ENCODE measurements around the gene CCDC6. TPM values are rescaled to one million over a fixed set of nuclear protein-coding genes. Genes with fewer than 3 reads are reported as not detected.

The CCDC6 gene
- total RNA-seq, 1 experiment from 2014 or later: 58.4 TPM

GRCh38 chr10:59857049-59857448, 49.3 kb downstream of the CCDC6 start:
- no peak overlapping the region for H2BK5ac ChIP-seq (ENCODE audit: insufficient read length, low read length)
- H2AK5ac ChIP-seq (ENCODE audit: insufficient read length, low read length): no peak overlapping the region
- Mint-ChIP-seq H3K4me1 (peaks cover 59 to 77% of the 10 kb centered on the region in 2 experiments), H3K27ac (0 out of 7 replicates have a peak overlapping the region, but pooled peaks of 1 of the 3 experiments have one; percentile 25), H3K4me3 (no peak overlapping the region), H3K27me3 (ENCODE audit: low read depth) (no peaks in the 10 kb centered on the region), H3K36me3 (ENCODE audit: insufficient read depth in 1 of 3, low read depth in 3 of 3) (peaks cover 12 to 33% (median 25%) of the 10 kb centered on the region in 3 experiments), H3K9me3 (peaks cover 4 to 17% of the 10 kb centered on the region in 2 experiments; a peak in 4 of 5 replicates)
- H2BK20ac ChIP-seq (ENCODE audit: low read depth, low read length, poor library complexity, severe bottlenecking): no peak overlapping the region
- H3K4me2 ChIP-seq (ENCODE audit: insufficient read depth, insufficient read length, low read length): no peak overlapping the region
- H3K4ac ChIP-seq (ENCODE audit: low read depth, low read length): no peak overlapping the region
- no peak overlapping the region for H2AFZ ChIP-seq (ENCODE audit: low read length)
- H3K79me1 ChIP-seq (ENCODE audit: insufficient read depth, low read depth, low read length, poor library complexity, severe bottlenecking): peaks cover 2% of the 10 kb centered on the region
- no peak overlapping the region for H3K14ac ChIP-seq (ENCODE audit: insufficient read depth, low read length)
- H3K23me2 ChIP-seq (ENCODE audit: insufficient read length, low read depth, low read length, poor library complexity, severe bottlenecking): no peaks in the 10 kb centered on the region
- H3K18ac ChIP-seq (ENCODE audit: insufficient read length, low read depth, low read length): no peak overlapping the region
- no peak overlapping the region for H3T11ph ChIP-seq (ENCODE audit: low read length)
- no peak for DNase-seq
- H4K8ac ChIP-seq (replicated peaks; ENCODE audit: insufficient read length, low read depth, low read length): no peak overlapping the region
- no peaks in the 10 kb centered on the region for H3K9me3 ChIP-seq (ENCODE audit: control insufficient read depth, low read depth, low read length)
- no peak for TF ChIP-seq CTCF (conservative IDR thresholded peaks at IDR 0.05)
- peaks cover 3% of the 10 kb centered on the region; the same call in 1 of the 2 replicates for H3K4me1 ChIP-seq (ENCODE audit: insufficient read depth, low read length)
- no peaks in the 10 kb centered on the region for H3K27me3 ChIP-seq (ENCODE audit: insufficient read depth, low read length)
- no peak overlapping the region for H2BK15ac ChIP-seq (ENCODE audit: low read depth, low read length)
- no peaks in the 10 kb centered on the region for H4K20me1 ChIP-seq (ENCODE audit: control insufficient read depth, insufficient read depth, insufficient read length)
- H3K56ac ChIP-seq (ENCODE audit: insufficient read length, low read depth, low read length): no peak overlapping the region
- no peak overlapping the region for H2BK12ac ChIP-seq (ENCODE audit: insufficient read length, low read depth, low read length)
- H3K9ac ChIP-seq (ENCODE audit: extremely low read depth, insufficient read length, low read length): no peak overlapping the region
- WGBS (ENCODE audit: extremely low coverage, insufficient read length, low lambda C conversion rate): no CpG with 5 or more reads among the region's 3 CpGs
- peaks cover 26% of the 10 kb centered on the region; the same call in 1 of the 2 replicates for H3K79me2 ChIP-seq (ENCODE audit: insufficient read depth, low read length)
- H3K27ac ChIP-seq (ENCODE audit: insufficient read length, low read depth, low read length): no peak overlapping the region
- H2BK120ac ChIP-seq (ENCODE audit: low read depth, low read length, poor library complexity, severe bottlenecking): no peak overlapping the region
- H4K91ac ChIP-seq (ENCODE audit: insufficient read length, low read depth, low read length): no peak overlapping the region
- no peak overlapping the region for H3K23ac ChIP-seq (ENCODE audit: insufficient read length, low read depth, low read length)
- no peak overlapping the region for H4K5ac ChIP-seq (ENCODE audit: insufficient read length, low read depth, low read length)
